Measurements from ENCODE around the gene TSPY10.
"Not testable (repeated sequence)": the region's sequence is repeated elsewhere in the genome, so short reads cannot be mapped to it uniquely, and the experiment has no call there.

TSPY10 gene, protein sequence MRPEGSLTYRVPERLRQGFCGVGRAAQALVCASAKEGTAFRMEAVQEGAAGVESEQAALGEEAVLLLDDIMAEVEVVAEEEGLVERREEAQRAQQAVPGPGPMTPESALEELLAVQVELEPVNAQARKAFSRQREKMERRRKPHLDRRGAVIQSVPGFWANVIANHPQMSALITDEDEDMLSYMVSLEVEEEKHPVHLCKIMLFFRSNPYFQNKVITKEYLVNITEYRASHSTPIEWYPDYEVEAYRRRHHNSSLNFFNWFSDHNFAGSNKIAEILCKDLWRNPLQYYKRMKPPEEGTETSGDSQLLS

DNA sequence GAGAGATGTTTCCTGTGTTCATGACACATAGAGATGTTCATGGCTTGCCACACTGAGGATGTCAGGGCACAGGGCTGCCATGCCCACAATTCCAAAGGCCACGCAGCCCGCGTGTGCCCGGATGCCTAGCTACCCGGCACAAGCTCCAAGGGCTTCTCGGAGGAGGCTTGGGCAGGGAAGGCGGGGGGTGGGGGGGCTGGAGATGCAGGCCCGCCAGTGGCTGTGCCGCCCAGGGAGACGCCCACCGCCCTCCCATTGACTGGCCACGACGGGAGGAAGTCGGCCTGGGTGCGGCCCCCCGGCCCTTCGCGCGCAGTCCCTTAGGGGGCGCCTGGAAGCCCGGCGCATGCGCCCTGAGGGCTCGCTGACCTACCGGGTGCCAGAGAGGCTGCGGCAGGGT is at the start of gene TSPY10:
TSPY10 (plus strand) TSS at position 301 of the 400 bp plus-strand sequence; CDS start at position 347, 46 bp downstream.
- not testable (repeated sequence) for DNase-seq

DNA sequence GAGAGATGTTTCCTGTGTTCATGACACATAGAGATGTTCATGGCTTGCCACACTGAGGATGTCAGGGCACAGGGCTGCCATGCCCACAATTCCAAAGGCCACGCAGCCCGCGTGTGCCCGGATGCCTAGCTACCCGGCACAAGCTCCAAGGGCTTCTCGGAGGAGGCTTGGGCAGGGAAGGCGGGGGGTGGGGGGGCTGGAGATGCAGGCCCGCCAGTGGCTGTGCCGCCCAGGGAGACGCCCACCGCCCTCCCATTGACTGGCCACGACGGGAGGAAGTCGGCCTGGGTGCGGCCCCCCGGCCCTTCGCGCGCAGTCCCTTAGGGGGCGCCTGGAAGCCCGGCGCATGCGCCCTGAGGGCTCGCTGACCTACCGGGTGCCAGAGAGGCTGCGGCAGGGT is 40.7 kb upstream of the TSPY10 start, which contains the start of gene TSPY9:
TSPY9 (plus strand) TSS at position 301 of the 400 bp plus-strand sequence; CDS start at position 347, 46 bp downstream.
- not testable (repeated sequence) for DNase-seq

DNA sequence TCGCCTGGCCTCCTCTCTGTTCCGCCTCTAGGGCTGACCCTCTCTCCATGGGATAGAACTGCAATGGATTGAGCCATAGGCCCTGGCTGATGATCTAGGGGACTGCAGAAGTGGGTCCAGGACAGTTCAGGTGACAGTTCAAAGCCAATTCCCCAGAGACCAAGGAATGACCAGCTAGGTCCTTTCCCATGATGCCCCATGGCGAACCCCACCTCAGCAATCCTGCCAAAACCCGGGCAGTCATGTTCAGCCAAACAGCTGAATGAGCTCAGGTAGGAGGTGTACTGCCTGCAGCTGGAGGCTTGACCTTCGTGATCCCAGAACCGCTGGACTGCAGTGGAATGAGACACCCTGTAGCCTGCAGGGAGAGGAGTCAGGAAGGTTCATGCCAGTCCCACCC is 23.3 kb upstream of the TSPY10 start:
- not testable (repeated sequence) for DNase-seq

DNA sequence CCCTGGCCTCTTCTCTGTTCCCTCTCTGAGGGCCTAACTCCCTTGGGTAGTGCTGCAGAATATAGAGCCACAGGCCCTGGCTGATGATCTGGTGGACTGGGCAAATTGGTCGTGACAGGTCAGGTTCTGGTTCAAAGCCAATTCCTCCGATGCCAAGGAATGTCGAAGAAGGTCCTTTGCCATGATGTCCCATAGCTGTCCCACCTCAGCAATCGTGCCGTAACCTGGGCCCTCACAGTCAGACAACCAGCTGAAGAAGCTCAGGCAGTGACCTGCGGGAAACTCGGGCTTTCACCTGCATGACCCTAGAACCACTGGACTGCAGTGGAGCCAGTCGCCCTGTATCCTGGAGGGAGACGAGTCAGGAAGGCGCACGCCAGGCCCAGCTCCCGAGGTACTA is 11.4 kb upstream of the TSPY10 start:
- not testable (repeated sequence) for DNase-seq

All from retina (tissue), 1 donor.